ENCODE results near the gene PALM. TPM values are rescaled to one million over a fixed set of nuclear protein-coding genes. Genes with fewer than 3 reads are reported as not detected.

Gene PALM
- total RNA-seq, 3 donors from 2014 or later = 8.1 to 58.4 (median 13.0) TPM

GRCh38 chr19:780935-781334 lies 72.2 kb downstream of the PALM start:
- H3K4me1 ChIP-seq (ENCODE audit: low read depth) = peaks cover 8% of the 10 kb centered on the region
- intact Hi-C loops (cut with DNase I, micrococcal nuclease) = no loop called here
- no peak for DNase-seq
- no peaks in the 10 kb centered on the region for H3K9me3 ChIP-seq
- no peak overlapping the region for H3K4me3 ChIP-seq
- ATAC-seq = no peak
- TF ChIP-seq, protein P1, sequence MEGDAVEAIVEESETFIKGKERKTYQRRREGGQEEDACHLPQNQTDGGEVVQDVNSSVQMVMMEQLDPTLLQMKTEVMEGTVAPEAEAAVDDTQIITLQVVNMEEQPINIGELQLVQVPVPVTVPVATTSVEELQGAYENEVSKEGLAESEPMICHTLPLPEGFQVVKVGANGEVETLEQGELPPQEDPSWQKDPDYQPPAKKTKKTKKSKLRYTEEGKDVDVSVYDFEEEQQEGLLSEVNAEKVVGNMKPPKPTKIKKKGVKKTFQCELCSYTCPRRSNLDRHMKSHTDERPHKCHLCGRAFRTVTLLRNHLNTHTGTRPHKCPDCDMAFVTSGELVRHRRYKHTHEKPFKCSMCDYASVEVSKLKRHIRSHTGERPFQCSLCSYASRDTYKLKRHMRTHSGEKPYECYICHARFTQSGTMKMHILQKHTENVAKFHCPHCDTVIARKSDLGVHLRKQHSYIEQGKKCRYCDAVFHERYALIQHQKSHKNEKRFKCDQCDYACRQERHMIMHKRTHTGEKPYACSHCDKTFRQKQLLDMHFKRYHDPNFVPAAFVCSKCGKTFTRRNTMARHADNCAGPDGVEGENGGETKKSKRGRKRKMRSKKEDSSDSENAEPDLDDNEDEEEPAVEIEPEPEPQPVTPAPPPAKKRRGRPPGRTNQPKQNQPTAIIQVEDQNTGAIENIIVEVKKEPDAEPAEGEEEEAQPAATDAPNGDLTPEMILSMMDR (IDR thresholded peaks at IDR 0.05) = no peak
- H3K36me3 ChIP-seq (ENCODE audit: low read depth) = no peaks in the 10 kb centered on the region

DNA sequence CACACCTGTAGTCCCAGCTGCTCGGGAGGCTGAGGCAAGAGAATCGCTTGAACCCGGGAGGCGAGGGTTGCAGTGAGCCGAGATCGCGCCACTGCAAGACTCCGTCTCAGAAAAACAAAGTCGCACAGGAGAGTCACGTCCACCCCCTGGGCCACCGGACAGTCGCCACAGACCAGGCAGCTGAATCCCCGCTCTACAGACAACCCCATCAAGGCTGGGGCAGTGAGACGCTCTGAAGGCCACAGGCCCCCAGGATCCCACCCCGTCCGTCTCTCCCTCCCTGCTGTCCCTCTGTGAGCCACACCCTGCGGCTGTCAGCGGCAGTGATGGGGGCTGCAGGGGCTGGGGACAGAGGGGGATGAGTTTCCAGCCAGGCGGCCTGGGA lies 73.1 kb downstream of the PALM start:
- no peak for ATAC-seq
- H3K4me3 ChIP-seq = no peak overlapping the region

GRCh38 chr19:782185-782877 lies 73.6 kb downstream of the PALM start:
- H3K4me1 ChIP-seq (ENCODE audit: low read depth) = peaks cover 8% of the 10 kb centered on the region
- H3K36me3 ChIP-seq (ENCODE audit: low read depth) = no peaks in the 10 kb centered on the region
- H3K4me3 ChIP-seq = no peak overlapping the region
- TF ChIP-seq, protein P1 (IDR thresholded peaks at IDR 0.05) = no peak
- peak in 1 of 3 donors; percentile 29 for DNase-seq
- intact Hi-C loops (cut with DNase I, micrococcal nuclease) = no loop called here
- no peaks in the 10 kb centered on the region for H3K9me3 ChIP-seq
- ATAC-seq = peak; percentile 78

More for the DNA sequence above, 73.1 kb downstream of the PALM start:
- no peaks in the 10 kb centered on the region for H3K36me3 ChIP-seq (ENCODE audit: low read depth)
- DNase-seq = no peak
- intact Hi-C loops (cut with DNase I, micrococcal nuclease) = no loop called here
- H3K9me3 ChIP-seq = no peaks in the 10 kb centered on the region
- peaks cover 8% of the 10 kb centered on the region for H3K4me1 ChIP-seq (ENCODE audit: low read depth)
- TF ChIP-seq, protein P1 (IDR thresholded peaks at IDR 0.05) = no peak

DNA sequence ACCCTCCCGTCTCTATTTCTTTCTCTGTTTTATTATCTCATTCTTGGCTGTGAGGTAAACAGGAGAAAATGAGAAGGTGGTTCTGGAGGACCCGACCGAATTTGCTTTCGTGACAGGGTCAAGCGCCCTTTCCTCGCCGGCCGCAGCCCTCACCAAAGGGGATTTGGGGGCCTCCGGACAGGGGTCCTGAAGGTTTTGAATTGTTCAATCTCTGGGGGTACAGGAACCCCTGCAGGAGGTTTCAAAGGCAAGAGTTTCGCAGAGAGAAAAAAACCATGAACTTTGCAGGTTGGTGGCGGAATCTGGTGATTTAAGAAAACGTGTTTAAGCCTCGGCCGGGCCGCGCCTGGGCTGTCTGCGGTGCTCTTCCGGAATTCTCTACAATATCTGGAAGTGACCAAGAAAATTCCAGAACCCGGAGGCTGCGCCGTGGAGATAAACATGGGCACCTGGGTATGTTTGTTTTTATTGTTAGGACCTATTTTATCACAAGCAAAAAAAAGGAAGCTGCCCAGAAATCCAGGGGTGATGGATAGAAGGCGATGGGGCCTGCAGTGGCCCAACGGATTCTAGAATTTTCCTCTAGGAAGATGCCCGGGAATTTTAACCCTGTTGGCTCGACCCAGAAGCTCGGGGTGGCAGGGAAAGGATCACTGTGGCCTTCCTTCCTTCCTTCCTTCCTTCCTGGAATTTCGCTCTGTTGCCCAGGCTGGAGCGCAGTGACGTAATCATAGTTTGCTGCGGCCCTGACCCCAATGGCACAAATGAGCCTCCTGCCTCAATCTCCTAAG lies 74.3 kb downstream of the PALM start:
- intact Hi-C loops (cut with DNase I, micrococcal nuclease) = no loop called here
- DNase-seq (no peak), ATAC-seq (no peak)
- Histone ChIP-seq H3K4me3 (no peak overlapping the region), H3K36me3 (ENCODE audit: low read depth) (no peaks in the 10 kb centered on the region), H3K4me1 (ENCODE audit: low read depth) (peaks cover 8% of the 10 kb centered on the region), H3K9me3 (no peaks in the 10 kb centered on the region)
- TF ChIP-seq, protein P1 (IDR thresholded peaks at IDR 0.05) = no peak

GRCh38 chr19:784541-784940 lies 75.8 kb downstream of the PALM start:
- no peaks in the 10 kb centered on the region for H3K36me3 ChIP-seq (ENCODE audit: low read depth)
- TF ChIP-seq, protein P1 (IDR thresholded peaks at IDR 0.05) = no peak
- no peak overlapping the region for H3K4me3 ChIP-seq
- intact Hi-C loops (cut with DNase I, micrococcal nuclease) = no loop called here
- ATAC-seq = no peak
- no peaks in the 10 kb centered on the region for H3K9me3 ChIP-seq
- peaks cover 8% of the 10 kb centered on the region for H3K4me1 ChIP-seq (ENCODE audit: low read depth)
- DNase-seq = no peak
